ENCODE data around the gene DOCK4. TPM values are rescaled to one million over a fixed set of nuclear protein-coding genes. Genes with fewer than 3 reads are reported as not detected.

Gene DOCK4
- total and polyA plus RNA-seq, 4 donors = 7.2 to 48.9 (median 12.8) TPM

DNA sequence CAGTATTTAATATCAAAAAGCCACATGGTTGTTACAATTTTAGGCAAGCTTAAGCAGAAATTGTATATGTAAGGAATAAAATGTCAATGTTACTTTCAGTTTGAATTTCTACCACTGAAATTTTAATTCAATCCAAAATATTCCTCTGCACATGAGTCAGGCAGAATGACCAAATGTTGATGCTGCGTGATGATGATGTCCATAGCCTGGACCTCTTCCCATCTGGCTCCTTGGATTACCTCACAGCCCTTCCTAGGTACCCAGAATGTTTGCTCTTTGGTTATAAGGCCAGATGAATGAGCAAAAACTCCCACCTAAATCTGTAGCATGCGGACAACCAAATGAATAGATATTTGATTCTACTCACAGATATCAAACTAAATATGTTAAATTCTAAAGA is 385.6 kb downstream of the DOCK4 start:
- Histone ChIP-seq H3K27me3 (ENCODE audit: control insufficient read depth in 4 of 4, insufficient read depth in 4 of 4, low read length in 3 of 4) (no peaks in the 10 kb centered on the region), H3K4me1 (ENCODE audit: control insufficient read depth in 4 of 4, insufficient read depth in 4 of 4, low read length in 3 of 4) (no peaks in the 10 kb centered on the region), H3K27ac (ENCODE audit: low read depth in 1 of 2, low read length in 2 of 2) (no peak overlapping the region), H3K9ac (ENCODE audit: low read depth in 1 of 2, low read length in 2 of 2) (no peak overlapping the region), H3K4me3 (ENCODE audit: low read depth in 1 of 3, low read length in 3 of 3) (no peak overlapping the region), H3K36me3 (ENCODE audit: control insufficient read depth in 4 of 4, insufficient read depth in 3 of 4, low read depth in 1 of 4, low read length in 3 of 4) (peaks cover 3 to 19% (median 7%) of the 10 kb centered on the region in 4 donors), H3K9me3 (ENCODE audit: control insufficient read depth in 4 of 4, low read length in 3 of 4) (no peaks in the 10 kb centered on the region)
- no peak for DNase-seq (ENCODE audit: low spot score)
- TF ChIP-seq TAF1 (conservative IDR thresholded peaks at IDR 0.05) = no peak
- no peak for TF ChIP-seq YY1 (IDR thresholded peaks at IDR 0.05)
- no peak for TF ChIP-seq EGR1 (IDR thresholded peaks at IDR 0.05; ENCODE audit: low read depth in 2 of 2)
- TF ChIP-seq JUND (IDR thresholded peaks at IDR 0.05) = no peak
- no peak for TF ChIP-seq RXRA (IDR thresholded peaks at IDR 0.05)
- WGBS = 95% methylated on average over 2 of the region's 2 CpGs

DNA sequence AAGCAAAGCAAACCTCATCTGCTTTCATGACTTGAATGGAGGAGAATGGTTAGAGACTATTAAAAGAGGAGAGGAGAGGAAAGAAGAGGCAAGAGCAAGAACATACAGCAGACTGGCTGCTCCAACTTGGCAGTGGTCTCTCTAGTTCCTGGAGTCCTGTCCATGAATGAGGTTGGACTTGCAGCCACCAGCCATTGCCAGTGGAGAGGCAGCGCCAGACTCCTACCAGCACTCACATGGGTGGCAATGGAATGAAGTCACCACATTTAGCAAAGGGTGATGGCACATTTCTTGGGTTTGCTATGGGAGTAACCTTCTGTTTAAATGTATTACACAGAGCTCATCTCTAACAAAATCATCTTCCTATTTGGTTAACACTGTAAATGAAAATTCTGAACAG is 386.1 kb downstream of the DOCK4 start:
- DNase-seq (ENCODE audit: low spot score) = no peak
- no peaks in the 10 kb centered on the region for H3K9me3 ChIP-seq (ENCODE audit: control insufficient read depth in 4 of 4, low read length in 3 of 4)
- no peak overlapping the region for H3K9ac ChIP-seq (ENCODE audit: low read depth in 1 of 2, low read length in 2 of 2)
- H3K27me3 ChIP-seq (ENCODE audit: control insufficient read depth in 4 of 4, insufficient read depth in 4 of 4, low read length in 3 of 4) = no peaks in the 10 kb centered on the region
- 100% methylated on average over 1 of the region's 1 CpG for WGBS
- no peak for TF ChIP-seq SP1 (IDR thresholded peaks at IDR 0.05)
- no peak for TF ChIP-seq FOXA1 (IDR thresholded peaks at IDR 0.05)
- TF ChIP-seq, protein P1, sequence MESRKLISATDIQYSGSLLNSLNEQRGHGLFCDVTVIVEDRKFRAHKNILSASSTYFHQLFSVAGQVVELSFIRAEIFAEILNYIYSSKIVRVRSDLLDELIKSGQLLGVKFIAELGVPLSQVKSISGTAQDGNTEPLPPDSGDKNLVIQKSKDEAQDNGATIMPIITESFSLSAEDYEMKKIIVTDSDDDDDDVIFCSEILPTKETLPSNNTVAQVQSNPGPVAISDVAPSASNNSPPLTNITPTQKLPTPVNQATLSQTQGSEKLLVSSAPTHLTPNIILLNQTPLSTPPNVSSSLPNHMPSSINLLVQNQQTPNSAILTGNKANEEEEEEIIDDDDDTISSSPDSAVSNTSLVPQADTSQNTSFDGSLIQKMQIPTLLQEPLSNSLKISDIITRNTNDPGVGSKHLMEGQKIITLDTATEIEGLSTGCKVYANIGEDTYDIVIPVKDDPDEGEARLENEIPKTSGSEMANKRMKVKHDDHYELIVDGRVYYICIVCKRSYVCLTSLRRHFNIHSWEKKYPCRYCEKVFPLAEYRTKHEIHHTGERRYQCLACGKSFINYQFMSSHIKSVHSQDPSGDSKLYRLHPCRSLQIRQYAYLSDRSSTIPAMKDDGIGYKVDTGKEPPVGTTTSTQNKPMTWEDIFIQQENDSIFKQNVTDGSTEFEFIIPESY (IDR thresholded peaks at IDR 0.05) = no peak
- no peak for TF ChIP-seq JUND (IDR thresholded peaks at IDR 0.05)
- no peak for TF ChIP-seq TAF1 (conservative IDR thresholded peaks at IDR 0.05)
- TF ChIP-seq, protein P2, sequence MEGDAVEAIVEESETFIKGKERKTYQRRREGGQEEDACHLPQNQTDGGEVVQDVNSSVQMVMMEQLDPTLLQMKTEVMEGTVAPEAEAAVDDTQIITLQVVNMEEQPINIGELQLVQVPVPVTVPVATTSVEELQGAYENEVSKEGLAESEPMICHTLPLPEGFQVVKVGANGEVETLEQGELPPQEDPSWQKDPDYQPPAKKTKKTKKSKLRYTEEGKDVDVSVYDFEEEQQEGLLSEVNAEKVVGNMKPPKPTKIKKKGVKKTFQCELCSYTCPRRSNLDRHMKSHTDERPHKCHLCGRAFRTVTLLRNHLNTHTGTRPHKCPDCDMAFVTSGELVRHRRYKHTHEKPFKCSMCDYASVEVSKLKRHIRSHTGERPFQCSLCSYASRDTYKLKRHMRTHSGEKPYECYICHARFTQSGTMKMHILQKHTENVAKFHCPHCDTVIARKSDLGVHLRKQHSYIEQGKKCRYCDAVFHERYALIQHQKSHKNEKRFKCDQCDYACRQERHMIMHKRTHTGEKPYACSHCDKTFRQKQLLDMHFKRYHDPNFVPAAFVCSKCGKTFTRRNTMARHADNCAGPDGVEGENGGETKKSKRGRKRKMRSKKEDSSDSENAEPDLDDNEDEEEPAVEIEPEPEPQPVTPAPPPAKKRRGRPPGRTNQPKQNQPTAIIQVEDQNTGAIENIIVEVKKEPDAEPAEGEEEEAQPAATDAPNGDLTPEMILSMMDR (IDR thresholded peaks at IDR 0.05; ENCODE audit: low read depth, low read length, missing input control) = no peak
- TF ChIP-seq, protein P3, sequence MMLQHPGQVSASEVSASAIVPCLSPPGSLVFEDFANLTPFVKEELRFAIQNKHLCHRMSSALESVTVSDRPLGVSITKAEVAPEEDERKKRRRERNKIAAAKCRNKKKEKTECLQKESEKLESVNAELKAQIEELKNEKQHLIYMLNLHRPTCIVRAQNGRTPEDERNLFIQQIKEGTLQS (IDR thresholded peaks at IDR 0.05) = no peak
- no peak for TF ChIP-seq GABPA (IDR thresholded peaks at IDR 0.05 in 1 of 2, conservative IDR thresholded peaks at IDR 0.05 in 1 of 2)
- TF ChIP-seq NR2F2 (IDR thresholded peaks at IDR 0.05) = no peak
- TF ChIP-seq, protein P4, sequence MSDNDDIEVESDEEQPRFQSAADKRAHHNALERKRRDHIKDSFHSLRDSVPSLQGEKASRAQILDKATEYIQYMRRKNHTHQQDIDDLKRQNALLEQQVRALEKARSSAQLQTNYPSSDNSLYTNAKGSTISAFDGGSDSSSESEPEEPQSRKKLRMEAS (IDR thresholded peaks at IDR 0.05) = no peak
- TF ChIP-seq EGR1 (IDR thresholded peaks at IDR 0.05; ENCODE audit: low read depth in 2 of 2) = no peak
- no peak for TF ChIP-seq RAD21 (IDR thresholded peaks at IDR 0.05)
- no peak for TF ChIP-seq HNF4G (IDR thresholded peaks at IDR 0.05)
- peaks cover 3 to 19% (median 7%) of the 10 kb centered on the region in 4 donors for H3K36me3 ChIP-seq (ENCODE audit: control insufficient read depth in 4 of 4, insufficient read depth in 3 of 4, low read depth in 1 of 4, low read length in 3 of 4)
- H3K27ac ChIP-seq (ENCODE audit: low read depth in 1 of 2, low read length in 2 of 2) = no peak overlapping the region
- no peak overlapping the region for H3K4me3 ChIP-seq (ENCODE audit: low read depth in 1 of 3, low read length in 3 of 3)
- H3K4me1 ChIP-seq (ENCODE audit: control insufficient read depth in 4 of 4, insufficient read depth in 4 of 4, low read length in 3 of 4) = no peaks in the 10 kb centered on the region

DNA sequence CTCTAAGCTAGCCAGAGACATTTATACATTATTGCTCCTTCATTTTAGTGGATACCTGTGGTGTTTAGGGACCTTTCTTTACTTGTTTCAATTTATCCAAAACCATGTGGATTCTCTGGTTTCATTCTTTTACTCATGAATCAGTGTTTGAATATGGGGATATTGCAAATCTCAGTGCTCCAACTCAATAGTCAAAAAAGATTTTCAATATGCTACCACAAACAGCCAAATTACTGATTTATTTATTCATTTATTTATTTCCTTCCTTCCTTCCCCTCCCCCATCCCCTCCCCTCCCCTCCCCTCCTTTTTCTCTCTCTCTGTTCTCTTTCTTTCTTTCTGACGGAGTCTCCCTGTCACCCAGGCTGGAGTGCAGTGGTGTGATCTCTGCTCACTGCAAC is 390.8 kb downstream of the DOCK4 start:
- WGBS = 94% methylated on average over 1 of the region's 1 CpG
- H3K4me3 ChIP-seq (ENCODE audit: low read depth in 1 of 3, low read length in 3 of 3) = no peak overlapping the region
- H3K36me3 ChIP-seq (ENCODE audit: control insufficient read depth in 4 of 4, insufficient read depth in 3 of 4, low read depth in 1 of 4, low read length in 3 of 4) = peaks cover 0 to 5% (median 3%) of the 10 kb centered on the region in 4 donors
- H3K4me1 ChIP-seq (ENCODE audit: control insufficient read depth in 4 of 4, insufficient read depth in 4 of 4, low read length in 3 of 4) = no peaks in the 10 kb centered on the region
- TF ChIP-seq, protein P5, sequence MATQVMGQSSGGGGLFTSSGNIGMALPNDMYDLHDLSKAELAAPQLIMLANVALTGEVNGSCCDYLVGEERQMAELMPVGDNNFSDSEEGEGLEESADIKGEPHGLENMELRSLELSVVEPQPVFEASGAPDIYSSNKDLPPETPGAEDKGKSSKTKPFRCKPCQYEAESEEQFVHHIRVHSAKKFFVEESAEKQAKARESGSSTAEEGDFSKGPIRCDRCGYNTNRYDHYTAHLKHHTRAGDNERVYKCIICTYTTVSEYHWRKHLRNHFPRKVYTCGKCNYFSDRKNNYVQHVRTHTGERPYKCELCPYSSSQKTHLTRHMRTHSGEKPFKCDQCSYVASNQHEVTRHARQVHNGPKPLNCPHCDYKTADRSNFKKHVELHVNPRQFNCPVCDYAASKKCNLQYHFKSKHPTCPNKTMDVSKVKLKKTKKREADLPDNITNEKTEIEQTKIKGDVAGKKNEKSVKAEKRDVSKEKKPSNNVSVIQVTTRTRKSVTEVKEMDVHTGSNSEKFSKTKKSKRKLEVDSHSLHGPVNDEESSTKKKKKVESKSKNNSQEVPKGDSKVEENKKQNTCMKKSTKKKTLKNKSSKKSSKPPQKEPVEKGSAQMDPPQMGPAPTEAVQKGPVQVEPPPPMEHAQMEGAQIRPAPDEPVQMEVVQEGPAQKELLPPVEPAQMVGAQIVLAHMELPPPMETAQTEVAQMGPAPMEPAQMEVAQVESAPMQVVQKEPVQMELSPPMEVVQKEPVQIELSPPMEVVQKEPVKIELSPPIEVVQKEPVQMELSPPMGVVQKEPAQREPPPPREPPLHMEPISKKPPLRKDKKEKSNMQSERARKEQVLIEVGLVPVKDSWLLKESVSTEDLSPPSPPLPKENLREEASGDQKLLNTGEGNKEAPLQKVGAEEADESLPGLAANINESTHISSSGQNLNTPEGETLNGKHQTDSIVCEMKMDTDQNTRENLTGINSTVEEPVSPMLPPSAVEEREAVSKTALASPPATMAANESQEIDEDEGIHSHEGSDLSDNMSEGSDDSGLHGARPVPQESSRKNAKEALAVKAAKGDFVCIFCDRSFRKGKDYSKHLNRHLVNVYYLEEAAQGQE (IDR thresholded peaks at IDR 0.05) = no peak
- no peak for TF ChIP-seq EGR1 (IDR thresholded peaks at IDR 0.05; ENCODE audit: low read depth in 2 of 2)
- TF ChIP-seq, protein P4 (IDR thresholded peaks at IDR 0.05) = no peak
- no peaks in the 10 kb centered on the region for H3K9me3 ChIP-seq (ENCODE audit: control insufficient read depth in 4 of 4, low read length in 3 of 4)
- DNase-seq (ENCODE audit: low spot score) = no peak
- H3K27me3 ChIP-seq (ENCODE audit: control insufficient read depth in 4 of 4, insufficient read depth in 4 of 4, low read length in 3 of 4) = no peaks in the 10 kb centered on the region
- H3K27ac ChIP-seq (ENCODE audit: low read depth in 1 of 2, low read length in 2 of 2) = no peak overlapping the region
- H3K9ac ChIP-seq (ENCODE audit: low read depth in 1 of 2, low read length in 2 of 2) = no peak overlapping the region

Measured in liver (tissue), 9 donors.